H9 (cell line): Measurements from ENCODE around the gene KANSL1. TPM values are rescaled to one million over a fixed set of nuclear protein-coding genes. Genes with fewer than 3 reads are reported as not detected.
"Not testable (repeated sequence)": the region's sequence is repeated elsewhere in the genome, so short reads cannot be mapped to it uniquely, and the experiment has no call there.

Source experiments
- DNase-seq: peaks from one replicate; pipeline ENCODE4 v3.0.0-alpha.2; 2017
- H2AFZ ChIP-seq: one replicate; pipeline ENCODE4 v1.6.1; 2013; ENCODE audit warnings: mild to moderate bottlenecking, low read length, control low read depth, moderate library complexity
- H2AK5ac ChIP-seq: 2 replicates; pipeline ENCODE4 v1.6.1; 2013; ENCODE audit warnings: low read length, control low read depth, mixed read lengths; ENCODE audit not compliant: insufficient read length
- H2BK120ac ChIP-seq: one replicate; pipeline ENCODE4 v1.6.1; 2013; ENCODE audit warnings: low read depth, mild to moderate bottlenecking, low read length, control low read depth, inconsistent platforms; ENCODE audit not compliant: poor library complexity, severe bottlenecking
- H2BK12ac ChIP-seq: 2 replicates; pipeline ENCODE4 v1.6.1; 2013; ENCODE audit warnings: low read length, control low read depth, mixed read lengths, low read depth; ENCODE audit not compliant: insufficient read length
- H2BK15ac ChIP-seq: 2 replicates; pipeline ENCODE4 v1.6.1; 2013; ENCODE audit warnings: low read depth, low read length, control low read depth
- H2BK20ac ChIP-seq: one replicate; pipeline ENCODE4 v1.6.1; 2013; ENCODE audit warnings: low read depth, mild to moderate bottlenecking, low read length, control low read depth, inconsistent platforms; ENCODE audit not compliant: poor library complexity, severe bottlenecking
- H2BK5ac ChIP-seq: 2 replicates; pipeline ENCODE4 v1.6.1; 2013; ENCODE audit warnings: low read length, control low read depth, mixed read lengths; ENCODE audit not compliant: insufficient read length
- H3K14ac ChIP-seq: 2 replicates; pipeline ENCODE4 v1.6.1; 2013; ENCODE audit warnings: low read length, control low read depth; ENCODE audit not compliant: insufficient read depth
- H3K18ac ChIP-seq: 2 replicates; pipeline ENCODE4 v1.6.1; 2013; ENCODE audit warnings: low read depth, mild to moderate bottlenecking, mixed read lengths, low read length, control low read depth; ENCODE audit not compliant: insufficient read length
- H3K23ac ChIP-seq: 2 replicates; pipeline ENCODE4 v1.6.1; 2013; ENCODE audit warnings: low read length, control low read depth, mixed read lengths, low read depth; ENCODE audit not compliant: insufficient read length
- H3K23me2 ChIP-seq: 2 replicates; pipeline ENCODE4 v1.6.1; 2013; ENCODE audit warnings: low read depth, mild to moderate bottlenecking, mixed read lengths, low read length, control low read depth; ENCODE audit not compliant: insufficient read length, poor library complexity, severe bottlenecking
- H3K27ac ChIP-seq: 2 replicates; pipeline ENCODE4 v1.5.1; 2013; ENCODE audit warnings: low read length, control low read depth, mixed read lengths, low read depth; ENCODE audit not compliant: insufficient read length
- H3K27me3 ChIP-seq: 2 replicates; pipeline ENCODE4 v1.6.1; 2013; ENCODE audit warnings: low read length, control low read depth, inconsistent platforms; ENCODE audit not compliant: insufficient read depth
- H3K4ac ChIP-seq: 2 replicates; pipeline ENCODE4 v1.6.1; 2013; ENCODE audit warnings: low read depth, mild to moderate bottlenecking, control low read depth, inconsistent platforms, low read length, moderate library complexity
- H3K4me1 ChIP-seq: 2 replicates; pipeline ENCODE4 v1.6.1; 2013; ENCODE audit warnings: low read length, control low read depth, inconsistent platforms; ENCODE audit not compliant: insufficient read depth
- H3K4me2 ChIP-seq: 2 replicates; pipeline ENCODE4 v1.6.1; 2013; ENCODE audit warnings: low read length, control low read depth, mixed read lengths; ENCODE audit not compliant: insufficient read length, insufficient read depth
- H3K56ac ChIP-seq: 2 replicates; pipeline ENCODE4 v1.6.1; 2013; ENCODE audit warnings: low read depth, mild to moderate bottlenecking, mixed read lengths, low read length, control low read depth; ENCODE audit not compliant: insufficient read length
- H3K79me1 ChIP-seq: 2 replicates; pipeline ENCODE4 v1.6.1; 2013; ENCODE audit warnings: low read depth, mild to moderate bottlenecking, moderate library complexity, low read length, control low read depth, inconsistent platforms; ENCODE audit not compliant: insufficient read depth, poor library complexity, severe bottlenecking
- H3K79me2 ChIP-seq: 2 replicates; pipeline ENCODE4 v1.6.1; 2013; ENCODE audit warnings: low read length, control low read depth, inconsistent platforms; ENCODE audit not compliant: insufficient read depth
- H3K9ac ChIP-seq: 2 replicates; pipeline ENCODE4 v1.6.1; 2013; ENCODE audit warnings: low read length, control low read depth, mixed read lengths; ENCODE audit not compliant: insufficient read length; ENCODE audit errors: extremely low read depth
- H3K9me3 ChIP-seq: one replicate; pipeline ENCODE4 v1.6.1; 2013; ENCODE audit warnings: low read depth, low read length, inconsistent platforms; ENCODE audit not compliant: control insufficient read depth
- H3T11ph ChIP-seq: one replicate; pipeline ENCODE4 v1.6.1; 2013; ENCODE audit warnings: mild to moderate bottlenecking, low read length, control low read depth, inconsistent platforms
- H4K20me1 ChIP-seq: one replicate; pipeline ENCODE4 v1.6.1; 2013; ENCODE audit not compliant: control insufficient read depth, insufficient read length, insufficient read depth
- H4K5ac ChIP-seq: 2 replicates; pipeline ENCODE4 v1.6.1; 2013; ENCODE audit warnings: low read depth, mild to moderate bottlenecking, mixed read lengths, low read length, control low read depth; ENCODE audit not compliant: insufficient read length
- H4K8ac ChIP-seq: replicated peaks from 2 replicates; pipeline ENCODE4 v1.6.1; 2013; ENCODE audit warnings: low read length, control low read depth, mixed read lengths, low read depth; ENCODE audit not compliant: insufficient read length
- H4K91ac ChIP-seq: 2 replicates; pipeline ENCODE4 v1.6.1; 2013; ENCODE audit warnings: low read depth, mild to moderate bottlenecking, moderate library complexity, mixed read lengths, low read length, control low read depth; ENCODE audit not compliant: insufficient read length
- H3K27ac Mint-ChIP-seq, 3 experiments: 2 replicates in 2 of 3; 3 replicates in 1 of 3; pipeline ENCODE4 v1.8.0; 2020 to 2021; ENCODE audit warnings: mixed read lengths in 3 of 3, mild to moderate bottlenecking in 1 of 3, moderate library complexity in 1 of 3
- H3K27me3 Mint-ChIP-seq: 2 replicates; pipeline ENCODE4 v1.8.0; 2021; ENCODE audit warnings: low read depth, mild to moderate bottlenecking, moderate library complexity, mixed read lengths
- H3K36me3 Mint-ChIP-seq, 3 experiments: 2 replicates in 2 of 3; 3 replicates in 1 of 3; pipeline ENCODE4 v1.8.0; 2020 to 2021; ENCODE audit warnings: low read depth in 3 of 3, mixed read lengths in 3 of 3; ENCODE audit not compliant: insufficient read depth in 1 of 3
- H3K4me1 Mint-ChIP-seq, 2 experiments: 2 replicates each; pipeline ENCODE4 v1.8.0; 2020; ENCODE audit warnings: mixed read lengths in 2 of 2
- H3K4me3 Mint-ChIP-seq, 2 experiments: 2 replicates in 1 of 2; 3 replicates in 1 of 2; pipeline ENCODE4 v1.8.0; 2020 to 2021; ENCODE audit warnings: mild to moderate bottlenecking in 2 of 2, mixed read lengths in 2 of 2, moderate library complexity in 1 of 2
- H3K9me3 Mint-ChIP-seq, 2 experiments: 2 replicates in 1 of 2; 3 replicates in 1 of 2; pipeline ENCODE4 v1.8.0; 2020; ENCODE audit warnings: mild to moderate bottlenecking in 2 of 2, mixed read lengths in 2 of 2, moderate library complexity in 1 of 2
- CTCF ChIP-seq: fragments of 200-600 bp; sonication (generic); conservative IDR thresholded peaks from 3 replicates; pipeline ENCODE4 v1.8.0; 2021; ENCODE audit warnings: antibody characterized with exemption, mild to moderate bottlenecking
- WGBS: extraction: QIAGEN DNeasy Blood & Tissue Kit; methylation state at CpG from one replicate; pipeline ENCODE4 v1.1.7; 2013; ENCODE audit warnings: missing lambda C conversion rate, low lambda C conversion rate, mixed read lengths; ENCODE audit not compliant: insufficient read length; ENCODE audit errors: extremely low coverage; 5-methylcytosine and 5-hydroxymethylcytosine counted together
- total RNA-seq: library from RNA; stranded (reverse); gene quantifications from 2 replicates; pipeline ENCODE4 v1.2.1, GENCODE V29; 2021

Gene KANSL1
- total RNA-seq, 1 experiment from 2014 or later = 114 TPM

GRCh38 chr17:46106966-46107644, 86.1 kb downstream of the KANSL1 start:
- Histone ChIP-seq H4K8ac (no peak overlapping the region), H3K56ac (no peak overlapping the region), H3K9ac (no peak overlapping the region), H3K9me3 (no peaks in the 10 kb centered on the region), H3K4me2 (peak overlapping the region; percentile 23), H3K27ac (peak overlapping the region; percentile 10), H2BK5ac (no peak overlapping the region), H2BK20ac (no peak overlapping the region), H3K27me3 (no peaks in the 10 kb centered on the region), H3K18ac (no peak overlapping the region), H2BK120ac (no peak overlapping the region), H3T11ph (no peak overlapping the region), H4K91ac (no peak overlapping the region), H2BK12ac (no peak overlapping the region), H3K23me2 (no peaks in the 10 kb centered on the region), H3K23ac (no peak overlapping the region), H2BK15ac (no peak overlapping the region), H4K5ac (no peak overlapping the region), H3K14ac (no peak overlapping the region), H3K79me1 (peaks cover 4% of the 10 kb centered on the region), H2AFZ (no peak overlapping the region), H3K4me1 (peaks cover 5% of the 10 kb centered on the region; the same call in 1 of the 2 replicates), H3K4ac (no peak overlapping the region), H3K79me2 (peaks cover 47% of the 10 kb centered on the region; the same call in 1 of the 2 replicates), H2AK5ac (no peak overlapping the region), H4K20me1 (no peaks in the 10 kb centered on the region)
- DNase-seq = no peak
- Mint-ChIP-seq H3K4me3 (peak overlapping the region in 1 of 2 experiments; percentile 35; a peak in 2 of 5 replicates), H3K27ac (peak overlapping the region; percentile 56 to 72 (median 59)), H3K27me3 (no peaks in the 10 kb centered on the region), H3K9me3 (no peaks in the 10 kb centered on the region), H3K4me1 (peaks cover 67 to 75% of the 10 kb centered on the region in 2 experiments), H3K36me3 (no peaks in the 10 kb centered on the region; a peak in 1 of 7 replicates)
- WGBS = no CpG with 5 or more reads among the region's 4 CpGs
- no peak for TF ChIP-seq CTCF

DNA sequence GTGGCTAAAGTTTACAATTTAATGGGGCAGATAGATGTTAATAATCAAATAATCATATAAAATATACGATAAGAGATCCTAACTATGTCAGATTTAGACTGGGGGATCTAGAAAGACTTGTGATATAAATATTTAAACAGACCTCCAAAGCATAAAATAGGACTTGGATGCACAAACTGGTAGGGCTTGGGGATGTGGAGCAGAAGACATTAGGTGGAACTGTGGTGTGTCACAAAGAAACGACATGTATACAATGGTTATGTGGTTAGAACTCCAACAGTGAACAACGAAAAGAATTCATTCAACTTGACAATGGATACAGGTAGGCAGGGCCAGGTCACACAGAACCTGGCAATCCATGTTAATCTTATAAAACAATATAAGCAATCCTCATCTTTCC, 90.4 kb downstream of the KANSL1 start:
- not testable (repeated sequence) for H3K36me3 Mint-ChIP-seq, H3K23ac ChIP-seq, H3K56ac ChIP-seq, H3K18ac ChIP-seq, H2BK12ac ChIP-seq, H2BK5ac ChIP-seq, H3K4me2 ChIP-seq, H3K4ac ChIP-seq, H2BK120ac ChIP-seq, H4K8ac ChIP-seq, H3K9me3 Mint-ChIP-seq, H3K27me3 ChIP-seq, H3K9ac ChIP-seq, H4K91ac ChIP-seq, H3K27ac ChIP-seq, H2BK20ac ChIP-seq, H3T11ph ChIP-seq, DNase-seq, H3K79me1 ChIP-seq, H3K4me1 ChIP-seq, H3K23me2 ChIP-seq, H3K9me3 ChIP-seq, H2AFZ ChIP-seq, H3K14ac ChIP-seq, H4K20me1 ChIP-seq, H2AK5ac ChIP-seq, H4K5ac ChIP-seq, H3K27me3 Mint-ChIP-seq, H3K4me3 Mint-ChIP-seq, H2BK15ac ChIP-seq
- peak overlapping the region in 1 of 3 experiments; percentile 62; a peak in 3 of 7 replicates for H3K27ac Mint-ChIP-seq
- peaks cover 48 to 59% of the 10 kb centered on the region in 2 experiments for H3K4me1 Mint-ChIP-seq
- WGBS = no CpG with 5 or more reads among the region's 3 CpGs
- peaks cover 41% of the 10 kb centered on the region; the same call in 1 of the 2 replicates for H3K79me2 ChIP-seq
